ENCODE measurements around the gene CYTIP.
"Not testable (repeated sequence)": the region's sequence is repeated elsewhere in the genome, so short reads cannot be mapped to it uniquely, and the experiment has no call there.

The CYTIP gene

GRCh38 chr2:157415591-157416101, 28.2 kb downstream of the CYTIP start:
- no peak for DNase-seq (ENCODE audit: low read depth)
- no peak overlapping the region for H3K4me3 ChIP-seq (ENCODE audit: low read depth, low read length)
- TF ChIP-seq CTCF (IDR thresholded peaks at IDR 0.05; ENCODE audit: low read depth, low read length) (no peak), MYC (IDR thresholded peaks at IDR 0.05; ENCODE audit: low read depth, low read length) (no peak), POLR2A (IDR thresholded peaks at IDR 0.05; ENCODE audit: extremely low read depth, insufficient read length) (no peak), MAX (IDR thresholded peaks at IDR 0.05; ENCODE audit: low read depth, low read length) (no peak)

- TF ChIP-seq MAX (IDR thresholded peaks at IDR 0.05; ENCODE audit: low read depth, low read length), result no peak
- TF ChIP-seq POLR2A (IDR thresholded peaks at IDR 0.05; ENCODE audit: extremely low read depth, insufficient read length), result no peak
- no peak for TF ChIP-seq MYC (IDR thresholded peaks at IDR 0.05; ENCODE audit: low read depth, low read length)
- no peak overlapping the region for H3K4me3 ChIP-seq (ENCODE audit: low read depth, low read length)
- no peak for DNase-seq (ENCODE audit: low read depth)
Measured at GRCh38 chr2:157414050-157414449, 29.8 kb downstream of the CYTIP start.

GRCh38 chr2:157413326-157414035, 30.4 kb downstream of the CYTIP start:
- TF ChIP-seq CTCF (IDR thresholded peaks at IDR 0.05; ENCODE audit: low read depth, low read length), result no peak
- TF ChIP-seq MAX (IDR thresholded peaks at IDR 0.05; ENCODE audit: low read depth, low read length), result no peak
- no peak for TF ChIP-seq POLR2A (IDR thresholded peaks at IDR 0.05; ENCODE audit: extremely low read depth, insufficient read length)
- no peak for TF ChIP-seq MYC (IDR thresholded peaks at IDR 0.05; ENCODE audit: low read depth, low read length)
- no peak overlapping the region for H3K4me3 ChIP-seq (ENCODE audit: low read depth, low read length)
- DNase-seq (ENCODE audit: low read depth), result no peak

GRCh38 chr2:157411624-157412336, 32.1 kb downstream of the CYTIP start:
- H3K4me3 ChIP-seq (ENCODE audit: low read depth, low read length), result no peak overlapping the region
- no peak for TF ChIP-seq CTCF (IDR thresholded peaks at IDR 0.05; ENCODE audit: low read depth, low read length)
- TF ChIP-seq MAX (IDR thresholded peaks at IDR 0.05; ENCODE audit: low read depth, low read length), result no peak
- TF ChIP-seq POLR2A (IDR thresholded peaks at IDR 0.05; ENCODE audit: extremely low read depth, insufficient read length), result no peak
- no peak for TF ChIP-seq MYC (IDR thresholded peaks at IDR 0.05; ENCODE audit: low read depth, low read length)
- DNase-seq (ENCODE audit: low read depth), result no peak

- not testable (repeated sequence) for DNase-seq (ENCODE audit: low read depth)
Measured at GRCh38 chr2:157405398-157405797, 38.5 kb downstream of the CYTIP start.

GRCh38 chr2:157404363-157404762, 39.5 kb downstream of the CYTIP start:
- TF ChIP-seq CTCF (IDR thresholded peaks at IDR 0.05; ENCODE audit: low read depth, low read length) (no peak), POLR2A (IDR thresholded peaks at IDR 0.05; ENCODE audit: extremely low read depth, insufficient read length) (no peak)
- no peak overlapping the region for H3K4me3 ChIP-seq (ENCODE audit: low read depth, low read length)
- no peak for DNase-seq (ENCODE audit: low read depth)

More at GRCh38 chr2:157405398-157405797, 38.5 kb downstream of the CYTIP start:
- H3K4me3 ChIP-seq (ENCODE audit: low read depth, low read length), result not testable (repeated sequence)

- not testable (repeated sequence) for DNase-seq (ENCODE audit: low read depth); H3K4me3 ChIP-seq (ENCODE audit: low read depth, low read length)
Measured at GRCh38 chr2:157402801-157403485, 40.9 kb downstream of the CYTIP start.
